HEK293T (cell line): Measurements from ENCODE around the gene POLR2I.
"Not testable (repeated sequence)": the region's sequence is repeated elsewhere in the genome, so short reads cannot be mapped to it uniquely, and the experiment has no call there.

Experiments used
- BHLHE40 ChIP-seq: fragments of 450-650 bp; IDR thresholded peaks from 2 replicates; pipeline ENCODE4 v1.6.1; 2016; ENCODE audit warnings: mild to moderate bottlenecking, moderate library complexity, borderline replicate concordance
- CTBP1 ChIP-seq: fragments of 450-650 bp; IDR thresholded peaks from 2 replicates; pipeline ENCODE4 v1.6.1; 2016; ENCODE audit warnings: borderline replicate concordance
- ELF4 ChIP-seq: fragments of 450-650 bp; IDR thresholded peaks from 2 replicates; pipeline ENCODE4 v1.6.1; 2017; ENCODE audit warnings: antibody characterized with exemption
- FOXA1 ChIP-seq: fragments of 450-650 bp; IDR thresholded peaks from 2 replicates; pipeline ENCODE4 v1.6.1; 2016; ENCODE audit warnings: mild to moderate bottlenecking
- FOXK2 ChIP-seq: fragments of 450-650 bp; IDR thresholded peaks from 2 replicates; pipeline ENCODE4 v1.6.1; 2016; ENCODE audit warnings: mild to moderate bottlenecking
- FOXM1 ChIP-seq: fragments of 450-650 bp; IDR thresholded peaks from 2 replicates; pipeline ENCODE4 v1.6.1; 2017; ENCODE audit warnings: mild to moderate bottlenecking, borderline replicate concordance
- HDGF ChIP-seq: fragments of 450-650 bp; IDR thresholded peaks from 2 replicates; pipeline ENCODE4 v1.6.1; 2017; ENCODE audit warnings: antibody characterized with exemption, borderline replicate concordance
- LEF1 ChIP-seq: fragments of 450-650 bp; IDR thresholded peaks from 2 replicates; pipeline ENCODE4 v1.6.1; 2017; ENCODE audit warnings: mild to moderate bottlenecking, borderline replicate concordance
- PKNOX1 ChIP-seq: fragments of 450-650 bp; IDR thresholded peaks from 2 replicates; pipeline ENCODE4 v1.6.1; 2016
- SP1 ChIP-seq: fragments of 450-650 bp; IDR thresholded peaks from 2 replicates; pipeline ENCODE4 v1.6.1; 2017
- SUZ12 ChIP-seq: fragments of 450-650 bp; IDR thresholded peaks from 2 replicates; pipeline ENCODE4 v1.6.1; 2016; ENCODE audit warnings: mild to moderate bottlenecking
- TARDBP ChIP-seq: fragments of 450-650 bp; IDR thresholded peaks from 2 replicates; pipeline ENCODE4 v1.6.1; 2016
- ZNF384 ChIP-seq: fragments of 450-650 bp; IDR thresholded peaks from 2 replicates; pipeline ENCODE4 v1.6.1; 2016

GRCh38 chr19:36068810-36069499 lies 45.7 kb downstream of the POLR2I start:
- not testable (repeated sequence) for TF ChIP-seq FOXM1, CTBP1, SUZ12, FOXK2, SP1, BHLHE40, ELF4, TARDBP, PKNOX1, FOXA1, HDGF, LEF1, ZNF384
